Measurements from ENCODE around the gene MCM9.

GRCh38 chr6:118967239-118967638, 32.3 kb upstream of the MCM9 start:
- TF ChIP-seq CTCF (IDR thresholded peaks at IDR 0.05 in 4 of 5, conservative IDR thresholded peaks at IDR 0.05 in 1 of 5) (no peak), POLR2A (IDR thresholded peaks at IDR 0.05) (no peak)
